Caco-2 (cell line): ENCODE data around the gene MAP1A. TPM values are rescaled to one million over a fixed set of nuclear protein-coding genes. Genes with fewer than 3 reads are reported as not detected.
A peak's percentile ranks its signal among the peaks of the same experiment; 100 is the strongest.

Experiments
- BruUV-seq: library from RNA; stranded (reverse); fragments of 400-500 nt; replicated peaks from 2 replicates; lab custom pipeline; 2021; lab: Mats Ljungman, UMichigan
- CTCF ChIA-PET: fragments of 300-600 bp; sonication (Branson Sonifier 250); formaldehyde crosslinking; loops from one replicate; lab custom pipeline; 2022; ENCODE audit warnings: antibody characterized with exemption; lab: Charles Lee
- POLR2A ChIA-PET: fragments of 300-600 bp; sonication (Branson Sonifier 250); formaldehyde crosslinking; loops from one replicate; lab custom pipeline; 2022; ENCODE audit warnings: antibody characterized with exemption; lab: Charles Lee
- DNase-seq, 2 experiments: peaks; one replicate each; pipeline versions ENCODE4 v3.0.0 to v3.0.0-alpha.2; 2020 to 2022
- H3K27me3 ChIP-seq: replicated peaks from 2 replicates; pipeline ENCODE4 v1.6.0; 2011; ENCODE audit warnings: low read length; ENCODE audit not compliant: control insufficient read depth, insufficient read depth
- H3K36me3 ChIP-seq: 2 replicates; pipeline ENCODE4 v1.5.1; 2011; ENCODE audit warnings: low read length; ENCODE audit not compliant: control insufficient read depth, insufficient read depth
- H3K4me1 ChIP-seq: fragments of 250-450 bp; sonication (Bioruptor Pico); 2 replicates; pipeline ENCODE4 v1.5.1; 2020; ENCODE audit warnings: mild to moderate bottlenecking
- H3K4me3 ChIP-seq: 2 replicates; pipeline ENCODE4 v1.5.1; 2011; ENCODE audit warnings: low read depth, mild to moderate bottlenecking, control low read depth, low read length
- H3K9me3 ChIP-seq: fragments of 250-450 bp; sonication (Bioruptor Pico); 2 replicates; pipeline ENCODE4 v1.5.1; 2020; ENCODE audit warnings: mild to moderate bottlenecking, moderate library complexity
- H3K27ac Mint-ChIP-seq: one replicate; pipeline ENCODE4 v1.8.0; 2022; ENCODE audit warnings: mixed read lengths; ENCODE audit not compliant: unreplicated experiment
- H3K27me3 Mint-ChIP-seq: one replicate; pipeline ENCODE4 v1.8.0; 2022; ENCODE audit warnings: mixed read lengths; ENCODE audit not compliant: insufficient read depth, unreplicated experiment
- H3K36me3 Mint-ChIP-seq: one replicate; pipeline ENCODE4 v1.8.0; 2022; ENCODE audit warnings: mild to moderate bottlenecking, mixed read lengths; ENCODE audit not compliant: insufficient read depth, unreplicated experiment
- H3K4me1 Mint-ChIP-seq: one replicate; pipeline ENCODE4 v1.8.0; 2022; ENCODE audit warnings: low read depth, mixed read lengths; ENCODE audit not compliant: unreplicated experiment
- H3K4me3 Mint-ChIP-seq: one replicate; pipeline ENCODE4 v1.8.0; 2022; ENCODE audit warnings: mild to moderate bottlenecking, moderate library complexity, mixed read lengths; ENCODE audit not compliant: unreplicated experiment
- H3K9me3 Mint-ChIP-seq: one replicate; pipeline ENCODE4 v1.8.0; 2022; ENCODE audit warnings: mixed read lengths; ENCODE audit not compliant: unreplicated experiment
- CTCF ChIP-seq, 2 experiments: fragments of 200-600 bp in 1 of 2; IDR thresholded peaks; 1 replicate in 1 of 2; 2 replicates in 1 of 2; pipeline versions ENCODE4 v1.5.1 to v1.8.0; 2011 to 2022; ENCODE audit warnings: antibody characterized with exemption in 1 of 2, control low read depth in 1 of 2, inconsistent platforms in 1 of 2, low read depth in 1 of 2, low read length in 1 of 2, mild to moderate bottlenecking in 1 of 2, moderate library complexity in 1 of 2; ENCODE audit not compliant: insufficient read depth in 1 of 2, severe bottlenecking in 1 of 2, unreplicated experiment in 1 of 2
- intact Hi-C: fragments of 100-400 bp; cut with micrococcal nuclease; formaldehyde crosslinking; loops from one replicate; pipeline ENCODE4 v1.10.0; 2022; ENCODE audit not compliant: unreplicated experiment
- total RNA-seq: library from RNA; stranded (reverse); gene quantifications from 2 replicates; pipeline ENCODE4 v1.2.3, GENCODE V29; 2022

MAP1A gene
- total RNA-seq, 1 experiment from 2014 or later = 0.84 TPM

- no peak for DNase-seq
Observed at GRCh38 chr15:43516801-43517353, 531 bp upstream of the MAP1A start.

GRCh38 chr15:43518197-43518761, 871 bp downstream of the MAP1A start:
- H3K36me3 ChIP-seq = no peaks in the 10 kb centered on the region
- Mint-ChIP-seq H3K27ac (no peak overlapping the region), H3K9me3 (no peaks in the 10 kb centered on the region), H3K27me3 (peaks cover 11% of the 10 kb centered on the region), H3K4me3 (peak overlapping the region; percentile 75), H3K36me3 (no peaks in the 10 kb centered on the region), H3K4me1 (peaks cover 24% of the 10 kb centered on the region)
- H3K4me3 ChIP-seq = peak overlapping the region; percentile 29
- DNase-seq = no peak
- intact Hi-C loops = loop anchor here (2.0 kb wide), 1 partner anchor 77 kb away; no protein-coding TSS in a partner anchor
- H3K4me1 ChIP-seq = 0 out of 2 replicates have a peak, but pooled peaks cover 4% of the 10 kb centered on the region
- no peaks in the 10 kb centered on the region for H3K27me3 ChIP-seq
- POLR2A ChIA-PET = no interaction called here
- H3K9me3 ChIP-seq = no peaks in the 10 kb centered on the region
- CTCF ChIA-PET = no interaction called here
- BruUV-seq = no TSS peak
- TF ChIP-seq CTCF (IDR thresholded peaks at IDR 0.05; ENCODE audit: insufficient read depth in 1 of 2, low read depth in 1 of 2, low read length in 1 of 2, severe bottlenecking in 1 of 2, unreplicated experiment in 1 of 2) = no peak

More at GRCh38 chr15:43516801-43517353, 531 bp upstream of the MAP1A start:
- Histone ChIP-seq H3K4me1 (0 out of 2 replicates have a peak, but pooled peaks cover 4% of the 10 kb centered on the region), H3K4me3 (peak overlapping the region; percentile 20), H3K36me3 (no peaks in the 10 kb centered on the region), H3K27me3 (no peaks in the 10 kb centered on the region; the same call in 1 of the 2 replicates), H3K9me3 (no peaks in the 10 kb centered on the region)
- no peak for TF ChIP-seq CTCF (IDR thresholded peaks at IDR 0.05; ENCODE audit: insufficient read depth in 1 of 2, low read depth in 1 of 2, low read length in 1 of 2, severe bottlenecking in 1 of 2, unreplicated experiment in 1 of 2)
- H3K4me1 Mint-ChIP-seq = peaks cover 28% of the 10 kb centered on the region
- no peak overlapping the region for H3K27ac Mint-ChIP-seq
- ChIA-PET POLR2A (no interaction called here), CTCF (no interaction called here)
- peak overlapping the region; percentile 75 for H3K4me3 Mint-ChIP-seq
- no peaks in the 10 kb centered on the region for H3K9me3 Mint-ChIP-seq
- H3K27me3 Mint-ChIP-seq = peaks cover 5% of the 10 kb centered on the region
- H3K36me3 Mint-ChIP-seq = peaks cover 4% of the 10 kb centered on the region
- BruUV-seq = no TSS peak
- intact Hi-C loops = no loop called here

- H3K4me1 ChIP-seq = 0 out of 2 replicates have a peak, but pooled peaks cover 4% of the 10 kb centered on the region
- peaks cover 11% of the 10 kb centered on the region for H3K27me3 Mint-ChIP-seq
- no TSS peak for BruUV-seq
- intact Hi-C loops = loop anchor here (2.0 kb wide), 1 partner anchor 78 kb away; no protein-coding TSS in a partner anchor
- no peaks in the 10 kb centered on the region for H3K9me3 Mint-ChIP-seq
- CTCF ChIA-PET = no interaction called here
- H3K27ac Mint-ChIP-seq = no peak overlapping the region
- no peaks in the 10 kb centered on the region for H3K9me3 ChIP-seq
- no peak overlapping the region for H3K4me3 Mint-ChIP-seq
- no peaks in the 10 kb centered on the region for H3K36me3 ChIP-seq
- H3K27me3 ChIP-seq = no peaks in the 10 kb centered on the region
- no peak for TF ChIP-seq CTCF (IDR thresholded peaks at IDR 0.05; ENCODE audit: insufficient read depth in 1 of 2, low read depth in 1 of 2, low read length in 1 of 2, severe bottlenecking in 1 of 2, unreplicated experiment in 1 of 2)
- DNase-seq = no peak
- POLR2A ChIA-PET = no interaction called here
- peaks cover 24% of the 10 kb centered on the region for H3K4me1 Mint-ChIP-seq
- no peak overlapping the region for H3K4me3 ChIP-seq
- no peaks in the 10 kb centered on the region for H3K36me3 Mint-ChIP-seq
Observed at GRCh38 chr15:43519196-43519595, 1.8 kb downstream of the MAP1A start.
